HPDE6-E6E7 (cell line): ENCODE measurements around the gene GOLPH3L.
"Not testable (repeated sequence)": the region's sequence is repeated elsewhere in the genome, so short reads cannot be mapped to it uniquely, and the experiment has no call there.

Experiments used
- DNase-seq: peaks from one replicate; pipeline ENCODE4 v3.0.0; 2011; ENCODE audit warnings: missing footprints; ENCODE audit errors: extremely low spot score

The GOLPH3L gene

GRCh38 chr1:150696995-150697927 is at the start of gene GOLPH3L:
TSS of gene GOLPH3L (minus strand) at chr1:150697154. CDS start at chr1:150694838, 2,316 bp downstream.
- peak; percentile 90 for DNase-seq

GRCh38 chr1:150730130-150730721 is 33.3 kb upstream of the GOLPH3L start:
- DNase-seq, result no peak

DNA sequence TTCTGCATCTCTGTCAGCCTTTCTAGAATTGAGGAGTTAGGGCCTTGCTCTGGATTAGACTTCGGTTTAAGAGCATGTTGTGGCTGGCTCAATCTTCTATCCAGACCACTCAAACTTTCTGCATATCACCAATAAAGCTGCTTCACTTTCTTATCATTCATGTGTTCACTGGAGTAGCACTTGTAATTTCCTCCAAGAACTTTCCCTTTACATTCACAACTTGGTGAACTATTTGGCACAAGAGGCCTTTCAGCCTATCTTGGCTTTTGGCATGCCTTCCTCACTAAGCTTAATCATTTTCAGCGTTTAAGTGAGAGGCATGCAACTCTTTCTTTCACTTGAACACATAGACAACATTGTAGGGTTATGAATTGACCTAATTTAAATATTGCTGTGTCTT is 27.4 kb upstream of the GOLPH3L start:
- DNase-seq, result no peak

DNA sequence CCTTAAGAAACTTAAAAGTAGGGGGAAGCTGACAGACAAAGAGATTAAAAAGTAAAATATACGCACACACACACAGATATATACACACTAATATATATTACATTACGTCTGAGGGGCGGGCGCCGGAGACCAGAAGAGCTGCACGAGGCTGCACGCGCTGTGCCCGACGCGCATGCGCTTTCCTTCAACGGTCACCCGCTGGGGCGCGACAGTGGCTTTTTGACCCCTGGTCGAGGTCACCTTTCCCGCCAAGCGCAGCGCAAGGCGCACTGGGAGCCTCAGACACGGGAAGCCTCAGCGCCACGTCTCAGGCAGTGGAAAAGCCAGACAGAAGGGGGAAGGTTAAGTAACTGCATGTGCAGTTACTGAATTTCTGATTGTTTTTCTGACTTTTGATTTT is 23.7 kb upstream of the GOLPH3L start, which contains the start of gene HORMAD1:
TSS of gene HORMAD1 (minus strand) at position 193 of the 400 bp plus-strand sequence. CDS start 1,390 bp downstream, outside the sequence.
- DNase-seq, result no peak

- DNase-seq, result no peak
These were observed 23.1 kb upstream of the GOLPH3L start for GRCh38 chr1:150720098-150720497.

DNA sequence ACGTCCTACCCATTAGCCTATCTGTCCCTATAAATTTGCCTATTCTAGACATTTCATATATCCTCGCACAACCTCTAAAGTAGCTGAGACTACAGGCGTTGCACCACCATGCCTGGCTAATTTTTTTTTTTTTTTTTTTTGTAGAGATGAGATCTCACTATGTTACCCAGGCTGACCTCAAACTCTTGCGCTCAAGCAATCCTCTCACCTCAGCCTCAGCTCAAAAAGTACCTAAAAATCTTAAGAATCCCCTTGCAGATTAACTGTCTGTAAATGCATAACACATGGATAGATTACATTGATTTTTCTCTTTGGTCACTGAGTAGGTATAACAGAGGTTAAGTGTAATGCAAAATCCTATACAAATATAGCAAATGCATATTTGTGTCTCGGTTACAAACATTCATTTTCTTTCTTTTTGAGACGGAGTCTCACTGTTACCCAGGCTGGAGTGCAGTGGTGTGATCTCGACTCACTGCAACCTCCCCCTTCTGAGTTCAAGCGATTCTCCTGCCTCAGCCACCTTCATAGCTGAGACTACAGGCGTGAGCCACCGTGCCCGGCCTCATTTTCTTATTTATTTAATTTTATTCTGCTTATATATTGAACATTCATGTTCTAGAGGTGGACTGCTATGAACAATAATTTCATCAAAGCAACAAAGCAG is 21.4 kb upstream of the GOLPH3L start:
- no peak for DNase-seq

- not testable (repeated sequence) for DNase-seq
These were observed 12.1 kb upstream of the GOLPH3L start for GRCh38 chr1:150709031-150709430.

DNA sequence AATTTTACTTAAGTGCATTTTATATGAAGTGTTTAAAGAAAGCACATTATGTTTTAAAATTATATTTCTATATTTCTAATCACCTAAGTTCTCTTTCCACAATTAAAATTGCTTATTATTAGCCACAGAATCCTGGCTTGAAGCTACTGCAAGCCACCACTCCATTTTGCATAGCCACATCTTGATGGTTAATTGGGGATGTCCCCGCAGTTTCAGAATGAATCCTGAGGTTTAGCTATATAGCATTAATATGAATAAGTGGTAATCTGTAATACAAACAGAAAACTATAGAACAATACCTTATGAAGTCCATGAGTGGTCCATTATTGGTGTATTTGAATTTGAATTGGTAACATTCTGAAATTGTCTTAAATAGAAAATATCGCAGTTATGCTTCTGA is 11.6 kb upstream of the GOLPH3L start:
- no peak for DNase-seq

- no peak for DNase-seq
These were observed 9.1 kb upstream of the GOLPH3L start for GRCh38 chr1:150706091-150706490.

GRCh38 chr1:150703427-150703826 is 6.5 kb upstream of the GOLPH3L start:
- DNase-seq, result no peak

- no peak for DNase-seq
These were observed 364 bp downstream of the GOLPH3L start for GRCh38 chr1:150696590-150696989.

DNA sequence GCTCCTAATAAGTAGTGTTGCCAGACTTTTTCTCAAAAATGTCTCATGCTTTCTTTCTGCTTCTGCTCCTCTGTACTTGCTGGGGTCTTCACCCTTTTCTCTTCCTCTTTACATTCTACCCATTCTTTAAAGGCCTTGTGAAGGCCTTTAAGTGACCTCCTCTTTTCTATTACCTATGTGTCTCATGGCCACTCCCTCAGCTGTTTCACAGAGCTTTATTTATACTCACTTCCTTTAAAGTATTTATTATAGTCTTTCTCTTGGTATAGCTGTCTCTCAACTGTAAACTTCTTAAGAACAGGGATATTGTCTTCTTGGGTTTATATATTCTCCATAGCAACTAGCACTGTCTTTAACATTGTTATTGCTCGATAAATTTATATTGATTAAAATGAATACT is 792 bp downstream of the GOLPH3L start:
- no peak for DNase-seq

- DNase-seq, result no peak
These were observed 1.4 kb downstream of the GOLPH3L start for GRCh38 chr1:150695561-150695960.

GRCh38 chr1:150692720-150693119 is 4.2 kb downstream of the GOLPH3L start:
- no peak for DNase-seq

DNA sequence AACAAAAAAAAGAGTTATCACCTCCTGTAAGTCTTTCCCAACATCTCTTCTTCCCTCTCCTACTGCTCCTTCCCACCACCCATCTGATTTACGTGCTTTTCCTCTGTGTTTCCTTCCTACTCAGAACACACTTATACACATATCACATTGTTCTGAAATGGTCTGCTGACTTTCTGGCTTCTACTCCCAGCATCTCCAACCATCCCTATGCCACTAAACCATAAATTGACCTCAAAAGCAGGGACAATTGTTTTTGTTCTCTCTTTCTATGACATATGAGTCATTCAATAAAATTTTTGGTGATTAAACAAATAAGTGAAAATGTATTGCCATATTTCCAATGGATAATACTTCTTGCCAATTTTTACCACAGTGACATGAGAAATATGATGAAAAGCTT is 8.2 kb downstream of the GOLPH3L start:
- DNase-seq, result no peak

- no peak for DNase-seq
These were observed 10.7 kb downstream of the GOLPH3L start for GRCh38 chr1:150686275-150686674.

GRCh38 chr1:150683914-150684313 is 13.0 kb downstream of the GOLPH3L start:
- DNase-seq, result no peak

DNA sequence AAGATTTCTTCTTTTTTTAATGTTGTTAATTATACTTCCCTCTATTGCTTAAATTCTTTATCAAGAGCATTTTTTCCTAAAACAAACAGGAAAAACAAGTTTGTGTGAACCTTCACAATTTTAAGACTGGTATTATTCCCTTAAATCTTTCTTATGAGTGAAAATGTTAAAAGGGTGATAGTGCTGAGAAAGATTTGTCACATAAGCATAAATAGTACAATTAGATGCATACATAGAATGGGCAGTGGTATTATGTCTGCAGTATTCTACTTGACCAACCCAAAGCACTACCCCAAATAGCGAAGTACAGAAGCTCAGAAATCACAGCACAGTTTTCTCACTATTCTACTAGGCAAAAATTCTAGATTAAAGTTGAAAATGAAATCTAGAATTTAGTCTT is 18.0 kb downstream of the GOLPH3L start:
- DNase-seq, result no peak

DNA sequence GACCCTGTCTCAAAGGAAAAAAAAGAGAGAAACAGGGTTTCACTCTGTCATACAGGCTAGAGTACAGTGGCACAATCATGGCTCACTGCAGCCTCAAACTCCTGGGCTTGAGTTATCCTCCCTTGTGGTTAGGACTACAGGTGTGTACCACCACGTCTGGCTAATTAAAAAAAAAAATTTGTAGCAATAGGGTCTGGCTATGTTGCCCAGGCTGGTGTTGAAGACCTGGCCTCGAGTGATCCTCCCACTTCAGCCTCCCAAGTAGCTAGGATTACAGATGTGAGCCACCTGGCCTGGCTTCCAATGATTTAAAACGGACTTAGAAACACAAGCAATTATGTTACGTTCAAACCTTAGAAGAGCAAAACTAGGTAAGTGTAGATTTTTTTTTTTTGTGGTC is 22.1 kb downstream of the GOLPH3L start:
- no peak for DNase-seq

- no peak for DNase-seq
These were observed 33.6 kb downstream of the GOLPH3L start for GRCh38 chr1:150663321-150663720.

- DNase-seq, result no peak
These were observed 34.1 kb downstream of the GOLPH3L start for GRCh38 chr1:150662811-150663210.

GRCh38 chr1:150661156-150661555 is 35.8 kb downstream of the GOLPH3L start:
- peak; percentile 26 for DNase-seq
